ENCODE measurements around the gene SCN9A.

The SCN9A gene

DNA sequence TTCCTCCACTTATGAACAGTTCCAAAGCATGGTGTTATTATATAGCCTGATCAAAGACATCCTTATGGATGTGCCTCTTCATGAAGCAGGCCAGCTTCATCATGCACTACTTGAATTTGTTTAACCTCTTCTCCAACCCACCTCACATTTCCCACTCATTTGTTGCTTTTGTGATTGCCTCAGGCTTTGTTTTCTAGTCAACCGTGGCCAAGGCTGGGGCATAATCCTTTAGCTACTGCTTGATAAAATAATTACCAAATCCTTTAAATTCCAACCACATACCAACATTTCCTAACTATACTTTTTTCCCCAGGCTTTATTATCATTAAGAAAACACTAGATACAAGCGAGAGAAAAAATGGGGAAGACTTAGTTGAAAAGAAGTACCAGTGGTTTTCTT, 208.3 kb downstream of the SCN9A start:
- DNase-seq = no peak

GRCh38 chr2:166163775-166164174, 212.0 kb downstream of the SCN9A start:
- DNase-seq = no peak

- no peak for DNase-seq
Observed at GRCh38 chr2:166158546-166158945, 217.2 kb downstream of the SCN9A start.

DNA sequence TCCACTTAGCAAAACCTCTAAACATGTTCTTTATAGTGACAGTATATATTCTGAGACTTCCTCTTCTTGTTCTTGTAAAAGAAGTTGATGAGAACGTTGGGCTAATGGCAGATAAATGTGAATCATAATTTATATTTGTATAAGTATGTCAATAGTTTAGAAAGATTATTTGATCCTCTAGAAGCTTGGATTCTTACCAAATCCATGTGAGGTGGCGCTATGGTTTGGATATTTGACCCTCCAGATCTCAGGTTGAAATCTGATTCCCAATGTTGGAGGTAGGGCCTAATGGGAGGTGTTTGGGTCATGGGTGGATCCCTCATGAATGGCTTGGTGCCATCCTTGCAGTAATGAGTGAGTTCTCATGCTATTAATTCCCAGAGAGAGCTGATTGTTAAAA, 218.2 kb downstream of the SCN9A start:
- no peak for DNase-seq

GRCh38 chr2:166156985-166157490, 218.7 kb downstream of the SCN9A start:
- DNase-seq = no peak

DNA sequence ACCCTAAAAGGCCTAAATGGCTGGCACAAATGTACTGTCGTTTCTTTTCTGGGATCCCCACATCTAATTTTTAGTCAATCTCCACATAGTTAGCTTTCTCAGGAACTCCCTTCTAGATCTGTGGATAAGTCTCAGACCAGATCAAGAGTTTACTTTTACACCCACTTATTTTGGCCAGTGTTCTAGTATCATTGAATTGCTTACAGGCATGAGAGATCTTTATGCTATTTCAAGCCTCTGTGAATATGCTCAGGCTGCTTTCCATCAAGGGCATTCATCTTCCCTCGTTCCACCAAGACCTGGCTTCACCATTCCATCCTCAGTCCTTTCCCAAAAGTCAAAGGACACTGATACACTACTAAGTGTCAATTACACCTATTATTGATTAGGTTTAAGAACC, 220.2 kb downstream of the SCN9A start:
- DNase-seq = no peak

DNA sequence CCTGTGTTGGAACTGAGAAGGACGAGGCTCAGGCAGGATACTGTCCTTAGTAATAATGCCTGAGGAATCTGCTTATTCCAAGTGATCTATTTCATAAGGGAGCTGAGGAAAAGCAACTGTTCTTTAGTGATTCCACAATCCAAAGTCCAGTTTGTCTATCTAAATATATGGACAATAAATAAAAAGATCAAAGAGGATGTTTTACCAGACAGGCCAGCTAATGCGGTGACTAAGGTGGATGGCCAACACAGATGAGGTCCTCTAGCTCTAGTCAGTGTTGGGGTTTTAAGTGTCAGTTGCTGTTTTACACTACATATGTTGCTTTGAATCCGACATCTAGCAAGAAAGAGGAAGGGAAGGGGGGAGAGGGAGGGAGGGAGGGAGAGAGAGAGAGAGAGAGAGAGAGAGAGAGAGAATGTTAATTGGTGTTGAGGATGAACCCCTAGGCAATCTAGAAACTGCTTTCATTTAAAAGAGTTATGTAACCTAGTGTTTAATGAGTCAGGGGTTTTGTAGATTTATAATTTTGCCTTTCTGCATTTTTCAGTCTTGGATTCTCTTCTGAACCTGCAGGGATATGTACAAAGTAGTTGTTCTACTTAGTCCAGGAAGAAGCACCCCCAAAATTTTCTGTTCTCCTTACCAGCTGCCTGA, 220.9 kb downstream of the SCN9A start:
- no peak for DNase-seq

- no peak for DNase-seq
Observed at GRCh38 chr2:166152064-166152463, 223.7 kb downstream of the SCN9A start.

DNA sequence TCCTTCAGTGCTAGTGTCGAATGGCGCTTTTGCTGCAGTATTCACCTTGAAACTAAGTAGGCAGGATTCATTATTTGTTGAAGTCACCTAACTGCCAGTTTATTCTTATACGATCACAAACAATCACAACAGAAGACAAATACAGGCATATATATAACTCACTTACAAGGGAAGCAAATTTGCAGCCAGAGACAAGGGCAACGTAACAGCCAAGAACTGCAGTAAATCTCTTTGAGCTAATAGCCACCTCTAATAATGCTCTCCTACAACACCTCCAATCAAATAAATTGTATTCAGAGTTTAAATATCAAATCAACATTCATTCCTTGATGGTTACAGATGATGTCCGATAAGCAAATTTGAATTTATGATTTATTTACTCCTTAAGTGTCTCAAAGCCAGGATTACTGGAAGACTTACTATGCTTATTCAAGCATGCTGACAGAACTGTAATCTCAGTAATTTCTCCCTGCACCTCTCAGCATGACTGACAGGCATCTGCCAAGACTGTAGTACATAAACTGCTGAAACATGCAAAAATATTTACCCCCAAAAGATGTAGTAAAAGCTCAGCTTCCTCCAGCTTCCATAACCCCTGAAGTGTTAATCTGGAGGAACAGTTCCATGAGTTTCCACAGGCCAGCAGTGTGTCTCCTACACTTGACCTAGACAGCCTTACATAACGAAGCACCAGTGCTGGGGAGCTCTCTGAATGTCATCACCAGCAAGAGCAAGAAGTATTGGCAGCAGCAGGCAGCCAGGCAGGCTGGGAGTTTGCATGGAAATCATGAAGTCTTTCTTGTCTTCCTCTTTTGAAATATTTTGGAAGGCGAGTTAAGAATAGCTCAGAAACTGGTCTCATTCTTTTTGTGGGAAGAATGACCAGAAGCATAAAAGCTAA, 227.0 kb downstream of the SCN9A start:
- DNase-seq = no peak

GRCh38 chr2:166147883-166148282, 227.9 kb downstream of the SCN9A start:
- DNase-seq = no peak
